Pancreas (tissue), 10 donors: Measurements from ENCODE around the gene ATP5F1D. TPM values are rescaled to one million over a fixed set of nuclear protein-coding genes. Genes with fewer than 3 reads are reported as not detected.
A peak's percentile ranks its signal among the peaks of the same experiment; 100 is the strongest.

Source experiments
- ATAC-seq, 4 donors: fragments of 200-7000 bp; cut with Tn5 transposase; one replicate each; pipeline versions ENCODE4 v1.8.0 to v1.9.1; 2020; ENCODE audit warnings: mild to moderate bottlenecking in 4 of 4, moderate library complexity in 4 of 4
- DNase-seq, 6 donors: peaks; one replicate each; pipeline ENCODE4 v3.0.0-alpha.2; 2020
- FAIRE-seq: peaks from 2 replicates; lab custom pipeline; 2012; peaks lifted over from hg19 to GRCh38; lab: Jason Lieb, UNC
- H3K27ac ChIP-seq, 4 donors: fragments of 200-600 bp; sonication (generic); 1 replicate in 3 of 4; 2 replicates in 1 of 4; pipeline versions ENCODE4 v1.5.0 to v1.8.0; 2020
- H3K27me3 ChIP-seq, 4 donors: fragments of 200-600 bp; one replicate each; pipeline ENCODE4 v1.8.0; 2021
- H3K36me3 ChIP-seq, 3 donors: fragments of 200-600 bp; sonication (generic) in 1 of 3; one replicate each; pipeline versions ENCODE4 v1.5.0 to v1.8.0; 2020 to 2021
- H3K4me1 ChIP-seq, 3 donors: fragments of 200-600 bp; one replicate each; pipeline ENCODE4 v1.8.0; 2021
- H3K4me3 ChIP-seq, 4 donors: fragments of 200-600 bp; sonication (generic) in 2 of 4; one replicate each; pipeline versions ENCODE4 v1.5.0 to v1.8.0; 2020 to 2021
- H3K9me3 ChIP-seq, 4 donors: fragments of 200-600 bp; one replicate each; pipeline ENCODE4 v1.8.0; 2021
- CTCF ChIP-seq, 4 donors: fragments of 200-600 bp; sonication (generic) in 3 of 4; IDR thresholded peaks; one replicate each; pipeline versions ENCODE4 v1.5.0 to v1.8.0; 2021; ENCODE audit warnings: antibody characterized with exemption in 4 of 4
- WGBS, 2 donors: extraction: QIAGEN DNeasy Blood & Tissue Kit; methylation state at CpG; one replicate each; pipeline ENCODE4 v1.1.7; 2013; 5-methylcytosine and 5-hydroxymethylcytosine counted together
- intact Hi-C, 3 donors: fragments of 100-400 bp; cut with DNase I; formaldehyde crosslinking; loops; one replicate each; pipeline versions ENCODE4 v1.11.1 to v1.14.2; 2022
- polyA plus RNA-seq, 2 donors: library from polyadenylated mRNA; stranded (reverse); fragments of 200-250 nt; gene quantifications; one replicate each; pipeline ENCODE4 v1.2.3, GENCODE V29; 2013
- total RNA-seq, 6 donors: library from RNA; stranded (reverse); fragmentation: NEBNext Ultra II Directional in 4 of 6; extraction: Animal tissue kit (Norgen Biotek cat#: 25700) in 4 of 6; gene quantifications; one replicate each; pipeline versions ENCODE4 v1.2.1 to v1.2.4, GENCODE V29; 2021 to 2023
- donor health status: healthy with polysubstance abuse.
- donor health status: DM: no; HTN: no; CAD: no; lungs with moderate emphysema.
- donor health status: DM: no; HTN: no; CAD: no.
- donor health status: control.
- donor health status: control.
- donor health status: Bipolar disorder and iron deficiency.
- donor health status: DM: yes; HTN: yes; CAD: no.
- donor health status: DM: no; HTN: no; CAD: no.
- donor health status: DM: no; HTN: no; CAD: no.
- donor health status: DM: yes; HTN: yes; CAD: no.

The ATP5F1D gene
- total and polyA plus RNA-seq, 8 donors: 97.3 to 515 (median 167) TPM

DNA sequence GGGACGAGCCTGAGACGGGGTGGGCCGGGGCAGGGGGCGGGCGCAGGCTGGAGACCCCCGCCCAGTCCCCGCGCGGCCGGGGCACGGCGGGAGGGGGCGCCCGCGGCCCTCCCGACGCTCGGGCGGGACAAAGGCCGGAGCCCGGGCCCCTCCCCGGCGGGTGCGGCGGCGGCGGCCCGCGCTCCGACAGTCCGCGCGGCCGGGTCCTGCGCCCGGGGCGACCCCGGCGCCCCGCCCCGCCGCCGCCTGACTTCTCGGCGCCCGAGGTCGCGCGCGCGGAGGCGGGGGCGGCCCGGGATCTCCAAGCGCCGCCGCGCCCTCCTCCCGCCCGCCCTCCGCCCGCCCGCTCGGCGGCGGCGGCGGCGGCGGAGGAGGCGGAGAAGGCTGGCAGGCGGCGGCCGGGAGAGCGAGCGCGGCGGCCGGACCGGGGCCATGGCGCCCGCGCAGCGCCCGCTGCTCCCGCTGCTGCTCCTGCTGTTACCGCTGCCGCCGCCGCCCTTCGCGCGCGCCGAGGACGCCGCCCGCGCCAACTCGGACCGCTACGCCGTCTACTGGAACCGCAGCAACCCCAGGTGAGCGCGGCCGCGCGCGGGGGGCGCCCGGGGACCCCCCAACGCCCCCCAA is 44.3 kb downstream of the ATP5F1D start, which contains the start of gene EFNA2:
TSS of gene EFNA2 (plus strand) at position 137 of the 624 bp plus-strand sequence. CDS start at position 433, 296 bp downstream.
- intact Hi-C loops: no loop called here
- DNase-seq (peak in 2 of 6 donors; percentile 14 to 50), ATAC-seq (peak in 2 of 4 donors; percentile 10 to 16), FAIRE-seq (no peak)
- no peaks in the 10 kb centered on the region for H3K36me3 ChIP-seq
- H3K4me3 ChIP-seq: peak within 1 kb of the TSS in 1 of 4 donors; percentile 17
- peaks cover 0 to 15% (median 3%) of the 10 kb centered on the region in 4 donors for H3K27me3 ChIP-seq
- no peak for TF ChIP-seq CTCF (IDR thresholded peaks at IDR 0.05)
- H3K4me1 ChIP-seq: no peaks in the 10 kb centered on the region
- no peaks in the 10 kb centered on the region for H3K9me3 ChIP-seq
- WGBS, 2 donors: 1% methylated on average over 113 of the region's 113 CpGs; no CpG with 5 or more reads in 1 of the 2 donors
- no peak within 1 kb of the TSS for H3K27ac ChIP-seq

DNA sequence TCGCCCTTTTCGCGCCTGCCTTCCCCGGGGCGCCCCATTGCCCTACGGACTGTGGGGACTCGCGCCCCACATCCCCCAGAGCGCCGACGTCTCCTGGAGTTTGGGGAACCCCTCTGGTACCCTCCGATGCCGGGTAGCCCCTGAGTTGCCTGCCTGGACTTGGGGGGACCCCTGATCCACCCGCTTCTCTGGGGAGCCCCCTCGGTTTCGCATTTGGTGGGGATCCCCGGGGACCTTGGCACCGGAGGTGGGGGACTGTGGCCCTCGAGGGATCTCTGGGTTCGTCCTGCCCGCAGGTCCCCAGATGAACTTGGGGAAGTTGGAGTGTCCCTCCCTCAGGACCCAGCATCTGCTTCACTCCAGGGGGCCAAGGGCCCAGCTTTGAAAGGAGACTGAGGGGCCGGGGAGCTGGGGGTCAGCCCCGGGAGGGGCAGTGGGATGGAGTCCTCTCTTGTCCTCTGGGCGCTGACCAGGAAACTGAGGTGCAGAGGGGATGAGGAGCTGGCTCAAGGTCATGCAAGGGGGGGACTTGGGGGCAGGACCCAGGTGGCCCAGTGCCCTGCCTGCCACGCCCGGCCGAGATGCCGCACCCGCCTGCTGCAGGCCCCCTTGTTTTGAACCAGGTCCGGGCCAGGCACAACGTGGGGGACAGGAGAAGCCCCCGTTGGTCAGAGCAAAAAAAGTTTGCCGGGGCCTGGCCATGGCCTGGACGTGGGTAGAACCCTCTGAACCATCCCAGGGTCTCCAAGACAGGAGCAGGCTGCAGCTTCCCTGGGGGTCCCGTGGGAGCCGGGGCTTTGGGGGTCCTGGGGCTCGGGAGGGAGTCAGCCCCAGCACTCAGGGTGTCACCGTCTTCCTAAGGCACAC is 45.2 kb downstream of the ATP5F1D start:
- 22 to 27% methylated on average over 27 to 38 of the region's 38 CpGs for WGBS, 2 donors
- Histone ChIP-seq H3K36me3 (no peaks in the 10 kb centered on the region), H3K9me3 (no peaks in the 10 kb centered on the region), H3K4me3 (no peak overlapping the region), H3K4me1 (no peaks in the 10 kb centered on the region), H3K27ac (no peak overlapping the region), H3K27me3 (peaks cover 0 to 15% (median 3%) of the 10 kb centered on the region in 4 donors)
- intact Hi-C loops: no loop called here
- no peak for TF ChIP-seq CTCF (IDR thresholded peaks at IDR 0.05)
- DNase-seq (peak in 2 of 6 donors; percentile 27 to 80), FAIRE-seq (no peak), ATAC-seq (no peak)

DNA sequence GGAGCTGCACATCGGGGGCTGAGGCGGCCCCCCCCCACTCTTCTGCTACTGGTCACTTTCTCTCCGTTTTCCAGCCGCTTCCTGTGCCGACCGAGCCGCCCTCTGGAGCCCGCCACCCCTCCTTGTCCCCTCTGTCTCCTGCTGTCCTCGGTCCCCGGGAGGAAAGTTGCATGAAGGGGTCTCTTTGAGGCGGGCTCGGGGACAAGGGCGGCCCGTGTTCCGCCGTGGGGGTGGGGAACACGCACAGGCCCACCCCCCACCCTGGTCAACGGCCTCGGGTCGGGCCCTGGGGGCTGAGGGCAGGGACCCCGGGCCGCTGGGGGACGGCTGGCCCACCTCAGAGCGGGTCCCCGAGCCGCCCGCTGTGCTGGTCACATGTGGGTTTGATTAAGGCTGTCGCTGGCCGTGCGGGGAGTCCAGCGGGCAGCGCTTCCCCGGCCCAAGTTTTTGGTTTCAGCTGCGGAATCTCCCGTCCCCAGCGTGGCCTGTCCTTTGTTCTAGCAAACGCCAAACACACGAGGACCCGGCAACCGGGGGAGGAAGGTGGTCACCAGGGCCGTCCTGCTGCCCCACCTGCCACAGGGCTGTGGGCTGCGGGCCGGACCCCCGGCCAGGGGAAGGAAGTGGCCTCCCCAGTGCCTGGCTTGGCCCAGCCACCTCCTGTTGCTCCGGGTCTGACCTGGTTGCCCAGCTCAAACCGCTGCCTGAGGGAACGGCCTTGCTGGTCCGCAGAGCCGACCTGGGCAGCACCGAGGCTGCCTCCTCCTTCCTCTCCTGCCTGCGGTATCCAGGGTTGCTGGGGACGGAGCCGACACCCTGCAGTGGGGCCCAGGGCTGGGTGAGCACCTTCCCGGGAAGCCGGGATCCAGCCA is 46.0 kb downstream of the ATP5F1D start:
- no peak for FAIRE-seq
- Histone ChIP-seq H3K4me1 (no peaks in the 10 kb centered on the region), H3K9me3 (no peaks in the 10 kb centered on the region), H3K27ac (no peak overlapping the region), H3K36me3 (no peaks in the 10 kb centered on the region), H3K4me3 (no peak overlapping the region), H3K27me3 (peaks cover 0 to 18% (median 4%) of the 10 kb centered on the region in 4 donors)
- intact Hi-C loops: no loop called here
- TF ChIP-seq CTCF (IDR thresholded peaks at IDR 0.05): no peak
- peak in 3 of 6 donors; percentile 13 to 78 (median 30) for DNase-seq
- WGBS, 2 donors: 22 to 23% methylated on average over 41 to 55 of the region's 55 CpGs
- ATAC-seq: no peak

DNA sequence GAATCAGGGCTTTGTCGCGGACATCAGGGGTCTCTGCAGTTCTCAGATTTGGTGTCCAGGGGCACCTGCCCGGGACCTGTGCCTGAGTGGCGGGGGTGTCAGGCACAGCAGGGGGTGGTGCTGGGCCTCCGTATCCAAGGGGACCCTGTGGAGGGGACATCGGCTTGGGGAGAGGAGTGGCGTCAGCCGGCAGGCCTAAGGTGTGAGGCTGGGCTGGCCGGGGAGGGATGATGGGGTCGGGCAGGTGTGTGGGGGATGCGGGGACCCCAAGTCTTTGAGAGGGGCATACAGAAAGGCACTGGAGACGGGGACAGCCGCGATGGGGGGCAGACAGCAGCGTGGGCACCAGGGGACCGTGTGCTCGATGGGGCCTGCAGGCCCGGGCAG is 46.7 kb downstream of the ATP5F1D start:
- H3K4me3 ChIP-seq: no peak overlapping the region
- intact Hi-C loops: no loop called here
- 73 to 87% methylated on average over 18 of the region's 18 CpGs for WGBS, 2 donors
- DNase-seq (peak in 2 of 6 donors; percentile 22 to 69), FAIRE-seq (no peak), ATAC-seq (no peak)
- no peaks in the 10 kb centered on the region for H3K36me3 ChIP-seq
- no peaks in the 10 kb centered on the region for H3K4me1 ChIP-seq
- no peak for TF ChIP-seq CTCF (IDR thresholded peaks at IDR 0.05)
- H3K9me3 ChIP-seq: no peaks in the 10 kb centered on the region
- H3K27me3 ChIP-seq: peaks cover 0 to 19% (median 5%) of the 10 kb centered on the region in 4 donors
- no peak overlapping the region for H3K27ac ChIP-seq
